GM10266 (cell line): ENCODE data around the gene DNAJB5.

Experiments used
- DNase-seq: peaks from one replicate; pipeline ENCODE4 v3.0.0; 2012; ENCODE audit errors: extremely low spot score
- CTCF ChIP-seq: IDR thresholded peaks from 2 replicates; pipeline ENCODE4 v1.5.1; 2012; ENCODE audit warnings: mild to moderate bottlenecking, low read depth; ENCODE audit not compliant: control insufficient read depth, insufficient read depth; ENCODE audit errors: missing control alignments

The DNAJB5 gene

GRCh38 chr9:34958411-34958982 lies 31.0 kb upstream of the DNAJB5 start:
- DNase-seq: no peak
- TF ChIP-seq CTCF: no peak

DNA sequence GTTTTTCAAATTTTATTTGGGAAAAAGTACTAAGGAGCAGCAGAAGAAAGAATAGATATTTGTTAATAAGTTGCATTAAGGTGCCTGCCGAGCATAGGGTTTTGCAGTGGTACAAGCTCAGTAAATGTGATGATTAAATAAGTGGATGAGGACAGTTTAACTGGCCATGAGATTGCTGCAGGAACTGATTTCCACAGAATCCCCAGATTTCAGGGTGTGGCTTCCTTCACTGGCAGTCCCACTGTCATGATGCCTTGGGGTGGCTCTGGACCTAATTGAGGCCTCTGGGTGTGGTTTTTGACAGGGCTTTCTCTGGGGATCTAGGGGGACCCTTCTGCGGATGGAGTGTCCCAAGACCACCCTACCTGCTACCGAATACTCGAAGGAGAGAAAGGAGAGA lies 30.1 kb upstream of the DNAJB5 start:
- no peak for DNase-seq
- no peak for TF ChIP-seq CTCF

- no peak for TF ChIP-seq CTCF
- DNase-seq: no peak
These were observed 27.7 kb upstream of the DNAJB5 start for GRCh38 chr9:34961574-34962490.

GRCh38 chr9:34962546-34962945 lies 27.0 kb upstream of the DNAJB5 start:
- no peak for TF ChIP-seq CTCF
- no peak for DNase-seq

- no peak for TF ChIP-seq CTCF
- no peak for DNase-seq
These were observed 26.0 kb upstream of the DNAJB5 start for GRCh38 chr9:34963552-34963951.

- no peak for DNase-seq
- TF ChIP-seq CTCF: no peak
These were observed 25.1 kb upstream of the DNAJB5 start for GRCh38 chr9:34964458-34964857.
